Cardiac fibroblast (primary cell): Measurements from ENCODE around the gene DPP9.

Experiments
- DNase-seq, 2 donors: peaks; one replicate each; pipeline versions ENCODE4 v3.0.0 to v3.0.0-alpha.2; 2010; ENCODE audit warnings: low read depth in 2 of 2
- H3K4me3 ChIP-seq, 2 donors: replicated peaks in 1 of 2; 1 replicate in 1 of 2; 2 replicates in 1 of 2; pipeline ENCODE4 v1.5.1; 2011; ENCODE audit warnings: low read depth in 2 of 2, low read length in 2 of 2, mild to moderate bottlenecking in 2 of 2, moderate library complexity in 1 of 2
- TF ChIP-seq, protein P1 (sequence below): IDR thresholded peaks from one replicate; pipeline ENCODE4 v1.5.1; 2011; ENCODE audit warnings: low read depth, mild to moderate bottlenecking, low read length, inconsistent platforms

The DPP9 gene

DNA sequence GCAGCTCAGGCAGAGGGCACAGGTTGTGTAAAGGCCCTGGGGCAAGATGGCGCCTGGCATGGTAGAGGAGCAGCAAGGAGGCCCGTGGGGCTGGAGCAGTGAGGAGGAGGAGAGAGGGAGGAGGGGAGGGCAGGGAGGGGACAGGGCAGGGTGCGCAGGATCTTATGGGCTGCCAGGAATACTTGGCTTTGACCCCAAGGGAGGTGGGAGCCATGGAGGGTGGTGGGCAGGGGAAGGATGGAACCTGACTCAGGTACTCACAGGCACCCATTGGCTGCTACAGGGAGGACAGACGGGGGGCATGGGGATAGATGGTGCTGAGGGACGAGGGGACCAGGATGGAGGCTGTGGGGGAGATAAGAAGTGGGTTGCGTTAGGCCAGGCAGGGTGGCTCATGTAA lies 81.0 kb downstream of the DPP9 start:
- TF ChIP-seq, protein P1, sequence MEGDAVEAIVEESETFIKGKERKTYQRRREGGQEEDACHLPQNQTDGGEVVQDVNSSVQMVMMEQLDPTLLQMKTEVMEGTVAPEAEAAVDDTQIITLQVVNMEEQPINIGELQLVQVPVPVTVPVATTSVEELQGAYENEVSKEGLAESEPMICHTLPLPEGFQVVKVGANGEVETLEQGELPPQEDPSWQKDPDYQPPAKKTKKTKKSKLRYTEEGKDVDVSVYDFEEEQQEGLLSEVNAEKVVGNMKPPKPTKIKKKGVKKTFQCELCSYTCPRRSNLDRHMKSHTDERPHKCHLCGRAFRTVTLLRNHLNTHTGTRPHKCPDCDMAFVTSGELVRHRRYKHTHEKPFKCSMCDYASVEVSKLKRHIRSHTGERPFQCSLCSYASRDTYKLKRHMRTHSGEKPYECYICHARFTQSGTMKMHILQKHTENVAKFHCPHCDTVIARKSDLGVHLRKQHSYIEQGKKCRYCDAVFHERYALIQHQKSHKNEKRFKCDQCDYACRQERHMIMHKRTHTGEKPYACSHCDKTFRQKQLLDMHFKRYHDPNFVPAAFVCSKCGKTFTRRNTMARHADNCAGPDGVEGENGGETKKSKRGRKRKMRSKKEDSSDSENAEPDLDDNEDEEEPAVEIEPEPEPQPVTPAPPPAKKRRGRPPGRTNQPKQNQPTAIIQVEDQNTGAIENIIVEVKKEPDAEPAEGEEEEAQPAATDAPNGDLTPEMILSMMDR: no peak
- no peak for DNase-seq
- H3K4me3 ChIP-seq: no peak overlapping the region

DNA sequence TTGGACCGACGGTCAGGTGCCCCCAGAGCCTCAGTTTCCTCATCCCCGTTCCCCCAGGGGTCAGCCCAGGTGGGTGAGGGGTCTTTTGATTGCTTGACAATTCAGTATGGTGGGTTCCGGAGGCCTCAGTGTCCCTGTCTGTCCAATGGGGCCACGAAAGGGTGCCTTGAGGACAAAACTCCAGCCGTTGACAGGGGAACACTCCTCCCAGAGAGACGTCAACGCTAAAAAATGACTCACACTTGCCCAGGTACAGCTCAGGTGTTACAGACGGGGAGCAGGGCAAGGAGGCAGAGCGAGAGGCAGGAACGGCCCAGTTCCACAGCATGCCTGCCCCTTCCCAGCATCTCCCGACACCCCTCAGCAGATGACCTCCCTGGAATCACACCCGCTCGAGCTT lies 82.5 kb downstream of the DPP9 start:
- TF ChIP-seq, protein P1: no peak
- no peak for DNase-seq
- no peak overlapping the region for H3K4me3 ChIP-seq

DNA sequence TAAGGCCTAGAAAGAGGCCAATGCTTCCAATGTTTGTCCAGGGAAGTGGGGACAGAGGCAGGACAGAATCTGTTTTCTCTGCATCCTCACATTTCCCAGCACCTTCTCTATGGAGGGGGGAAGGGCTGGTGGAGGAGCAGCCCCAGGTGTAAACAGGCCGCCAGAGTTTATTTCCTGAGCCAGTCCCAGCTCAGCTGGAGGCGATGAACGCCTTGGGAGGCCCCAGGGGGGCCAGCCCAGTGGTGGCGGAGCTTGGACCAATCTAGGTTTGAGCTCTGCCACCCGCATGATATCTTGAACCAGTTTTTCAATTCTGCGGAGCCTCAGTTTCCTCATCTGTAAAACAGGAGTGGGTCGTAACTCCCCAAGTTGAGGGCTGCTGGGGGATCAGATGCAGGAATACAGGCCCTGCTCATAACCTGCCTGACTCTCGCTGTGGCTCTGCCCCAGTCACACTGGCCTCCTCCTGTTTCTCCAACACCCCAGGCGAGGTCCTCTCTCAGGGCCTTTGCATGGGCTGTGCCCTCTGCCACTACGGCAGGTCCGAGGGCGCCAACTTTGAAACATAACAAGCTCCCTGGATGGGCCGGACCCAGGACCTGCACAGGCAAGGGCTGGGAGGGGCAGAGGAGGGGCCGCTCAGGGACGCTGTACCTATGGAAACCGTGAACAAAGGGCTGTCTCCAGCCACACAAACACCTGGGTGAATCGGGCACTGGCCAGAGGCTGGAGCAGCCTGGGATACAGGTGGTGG lies 83.2 kb downstream of the DPP9 start:
- DNase-seq: no peak
- TF ChIP-seq, protein P1: no peak
- peak overlapping the region; percentile 91 to 92 for H3K4me3 ChIP-seq

DNA sequence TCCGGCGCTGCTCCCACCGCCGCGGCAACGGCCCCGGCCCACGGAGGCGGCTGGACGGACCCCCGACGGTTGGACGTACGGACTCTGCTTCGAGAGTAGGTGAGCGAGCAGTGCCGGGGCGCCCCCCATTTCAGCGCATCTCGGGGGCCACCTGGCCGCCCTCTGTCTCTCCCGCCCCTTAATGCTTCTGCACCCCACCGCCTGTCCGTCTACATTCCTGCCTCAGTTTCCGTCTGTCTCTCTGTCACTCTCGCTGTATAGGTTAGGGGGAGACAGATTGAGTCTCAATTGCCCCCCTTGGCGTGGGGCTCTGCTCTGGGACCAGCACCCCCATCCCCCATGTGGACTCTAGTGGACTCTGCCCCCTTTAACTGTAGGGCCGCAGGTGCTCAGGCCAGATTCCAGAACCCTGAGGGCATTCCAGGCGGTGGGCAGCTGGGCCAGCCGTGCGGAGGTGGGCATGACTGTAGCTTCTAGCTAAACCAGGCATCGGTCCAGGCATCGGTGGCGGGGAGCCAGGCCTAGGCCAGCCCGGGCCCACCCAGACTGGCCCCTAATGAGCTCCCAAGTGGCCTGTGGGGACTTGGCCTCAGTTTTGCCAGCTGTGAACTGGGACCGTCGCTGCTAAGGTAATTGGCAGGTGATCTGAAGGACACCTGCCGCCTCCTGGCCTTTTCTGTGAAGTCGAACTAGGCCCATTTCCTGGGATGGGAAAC lies 84.0 kb downstream of the DPP9 start:
- peak in 1 of 2 donors; percentile 31 for DNase-seq
- TF ChIP-seq, protein P1: no peak
- H3K4me3 ChIP-seq: peak overlapping the region; percentile 91 to 92

DNA sequence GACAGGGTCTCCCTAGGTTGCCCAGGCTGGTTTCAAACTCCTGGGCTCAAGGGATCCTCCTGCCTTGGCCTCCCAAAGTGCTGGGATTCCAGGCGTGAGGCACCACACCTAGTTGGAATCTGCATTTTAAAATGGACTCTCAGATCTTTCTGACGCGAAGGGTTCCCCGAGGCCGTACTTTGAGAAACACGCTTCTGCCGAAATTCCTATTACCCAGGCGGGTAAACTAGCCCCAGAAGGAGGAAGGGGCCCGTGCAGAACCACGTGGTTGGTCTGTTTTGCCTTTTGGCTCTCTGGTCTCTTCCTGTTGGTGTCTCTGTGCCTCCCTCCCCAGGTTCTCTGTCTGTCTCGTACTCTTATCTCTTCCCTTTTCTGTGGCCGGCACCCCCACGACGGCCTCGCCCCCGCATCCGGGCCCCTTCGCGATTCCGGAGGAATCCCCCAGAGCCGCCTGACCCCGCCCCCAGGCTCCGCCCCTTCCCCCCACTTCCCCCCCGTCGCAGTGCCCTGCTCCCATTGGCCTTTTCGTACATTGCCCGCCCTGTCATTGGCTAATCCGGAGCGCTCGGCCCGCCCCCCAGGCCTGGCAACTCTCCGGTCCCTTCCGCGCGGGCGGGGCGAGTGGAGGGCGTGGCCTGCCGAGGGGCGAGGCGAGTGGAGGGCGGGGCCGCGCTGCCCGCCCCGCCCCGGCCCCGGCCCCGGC lies 84.7 kb downstream of the DPP9 start, which contains the start of gene TNFAIP8L1:
Gene TNFAIP8L1 (plus strand): TSS at position 689 of the 703 bp plus-strand sequence. CDS start 12,354 bp downstream, outside the sequence.
- peak; percentile 96 to 98 for DNase-seq
- H3K4me3 ChIP-seq: peak within 1 kb of the TSS; percentile 91 to 92
- TF ChIP-seq, protein P1: no peak

DNA sequence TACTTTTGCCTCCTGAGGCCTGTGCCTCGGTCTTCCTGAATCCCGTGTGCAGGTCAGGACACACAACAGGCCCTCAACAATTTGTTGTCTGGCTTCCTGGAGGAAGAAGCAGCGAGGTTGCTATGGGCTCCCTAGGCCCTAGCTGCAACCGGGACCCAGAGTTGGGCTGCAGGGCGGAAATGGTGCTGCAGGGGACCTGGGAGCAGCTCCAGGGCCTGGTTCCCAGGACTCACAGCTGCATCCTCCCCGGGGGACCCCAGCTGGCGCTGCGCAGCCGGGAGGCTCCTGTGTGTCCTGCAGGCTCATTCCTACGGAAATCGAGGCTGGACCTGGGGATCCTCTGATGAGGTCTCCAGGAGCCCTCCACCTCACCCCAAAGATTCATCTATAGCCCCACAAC lies 85.3 kb downstream of the DPP9 start:
- TF ChIP-seq, protein P1: no peak
- no peak overlapping the region for H3K4me3 ChIP-seq
- DNase-seq: peak; percentile 33 to 43
